Lung (tissue), 12 donors: ENCODE measurements around the gene CACNA1A. TPM values are rescaled to one million over a fixed set of nuclear protein-coding genes. Genes with fewer than 3 reads are reported as not detected.

Experiments
- ATAC-seq: fragments of 200-7000 bp; cut with Tn5 transposase; one replicate; pipeline ENCODE4 v1.9.1; 2020; ENCODE audit warnings: moderate number of reproducible peaks; ENCODE audit not compliant: insufficient read depth, low FRiP score
- DNase-seq, 3 donors: peaks; one replicate each; pipeline ENCODE4 v3.0.0-alpha.2; 2013 to 2017
- H3K27ac ChIP-seq, 2 donors: one replicate each; pipeline ENCODE4 v1.5.1; 2013; ENCODE audit warnings: mild to moderate bottlenecking in 2 of 2, moderate library complexity in 2 of 2, control low read depth in 1 of 2, inconsistent platforms in 1 of 2, low read depth in 1 of 2, low read length in 1 of 2
- H3K27me3 ChIP-seq, 3 donors: one replicate each; pipeline ENCODE4 v1.5.1; 2013; ENCODE audit warnings: low read length in 2 of 3; ENCODE audit not compliant: control insufficient read depth in 3 of 3, insufficient read depth in 3 of 3
- H3K36me3 ChIP-seq, 4 donors: one replicate each; pipeline ENCODE4 v1.5.1; 2013; ENCODE audit warnings: low read length in 4 of 4, mild to moderate bottlenecking in 1 of 4, moderate library complexity in 1 of 4; ENCODE audit not compliant: control insufficient read depth in 4 of 4, insufficient read depth in 4 of 4
- H3K4me1 ChIP-seq, 5 donors: one replicate each; pipeline ENCODE4 v1.5.1; 2013; ENCODE audit warnings: low read length in 5 of 5, mild to moderate bottlenecking in 2 of 5, moderate library complexity in 1 of 5; ENCODE audit not compliant: control insufficient read depth in 5 of 5, insufficient read depth in 5 of 5
- H3K4me3 ChIP-seq: one replicate; pipeline ENCODE4 v1.5.1; 2013; ENCODE audit warnings: mild to moderate bottlenecking, control low read depth, moderate library complexity
- H3K9ac ChIP-seq, 2 donors: one replicate each; pipeline ENCODE4 v1.5.1; 2013; ENCODE audit warnings: low read length in 2 of 2, control low read depth in 1 of 2; ENCODE audit not compliant: insufficient read depth in 1 of 2
- H3K9me3 ChIP-seq, 4 donors: one replicate each; pipeline ENCODE4 v1.5.1; 2013; ENCODE audit warnings: low read length in 3 of 4, mild to moderate bottlenecking in 1 of 4, moderate library complexity in 1 of 4; ENCODE audit not compliant: control insufficient read depth in 4 of 4, insufficient read depth in 3 of 4
- WGBS, 2 donors: extraction: QIAGEN DNeasy Blood & Tissue Kit; methylation state at CpG; one replicate each; pipeline ENCODE4 v1.1.7; 2013; 5-methylcytosine and 5-hydroxymethylcytosine counted together
- polyA plus RNA-seq, 2 donors: library from polyadenylated mRNA; stranded (reverse); fragments of 200-250 nt; gene quantifications; one replicate each; pipeline ENCODE4 v1.2.1, GENCODE V29; 2013
- total RNA-seq, 2 donors: library from RNA; depleted of rRNA in 1 of 2; stranded (reverse); fragments of >200 nt in 1 of 2; gene quantifications; one replicate each; pipeline ENCODE4 v1.2.1, GENCODE V29; 2014 to 2021
- TF ChIP-seq, protein P1 (sequence below): IDR thresholded peaks from 2 replicates; pipeline ENCODE4 v1.5.1; 2012; ENCODE audit warnings: mild to moderate bottlenecking; ENCODE audit errors: control extremely low read depth, extremely low read depth
- donor health status: control.
- donor health status: control.
- donor health status: Bipolar disorder and iron deficiency.
- donor health status: healthy.
- donor health status: DM: yes; HTN: yes; CAD: no.

Gene CACNA1A
- total and polyA plus RNA-seq, 4 donors, result 0.27 to 1.00 (median 0.75) TPM

- 65 to 76% methylated on average over 19 of the region's 19 CpGs for WGBS, 2 donors
- Histone ChIP-seq H3K36me3 (no peaks in the 10 kb centered on the region), H3K4me1 (no peaks in the 10 kb centered on the region), H3K27ac (no peak overlapping the region), H3K4me3 (no peak overlapping the region), H3K27me3 (no peaks in the 10 kb centered on the region), H3K9ac (no peak overlapping the region), H3K9me3 (peaks cover 0 to 3% (median 0%) of the 10 kb centered on the region in 4 donors)
- ATAC-seq (no peak), DNase-seq (no peak)
- TF ChIP-seq, protein P1, sequence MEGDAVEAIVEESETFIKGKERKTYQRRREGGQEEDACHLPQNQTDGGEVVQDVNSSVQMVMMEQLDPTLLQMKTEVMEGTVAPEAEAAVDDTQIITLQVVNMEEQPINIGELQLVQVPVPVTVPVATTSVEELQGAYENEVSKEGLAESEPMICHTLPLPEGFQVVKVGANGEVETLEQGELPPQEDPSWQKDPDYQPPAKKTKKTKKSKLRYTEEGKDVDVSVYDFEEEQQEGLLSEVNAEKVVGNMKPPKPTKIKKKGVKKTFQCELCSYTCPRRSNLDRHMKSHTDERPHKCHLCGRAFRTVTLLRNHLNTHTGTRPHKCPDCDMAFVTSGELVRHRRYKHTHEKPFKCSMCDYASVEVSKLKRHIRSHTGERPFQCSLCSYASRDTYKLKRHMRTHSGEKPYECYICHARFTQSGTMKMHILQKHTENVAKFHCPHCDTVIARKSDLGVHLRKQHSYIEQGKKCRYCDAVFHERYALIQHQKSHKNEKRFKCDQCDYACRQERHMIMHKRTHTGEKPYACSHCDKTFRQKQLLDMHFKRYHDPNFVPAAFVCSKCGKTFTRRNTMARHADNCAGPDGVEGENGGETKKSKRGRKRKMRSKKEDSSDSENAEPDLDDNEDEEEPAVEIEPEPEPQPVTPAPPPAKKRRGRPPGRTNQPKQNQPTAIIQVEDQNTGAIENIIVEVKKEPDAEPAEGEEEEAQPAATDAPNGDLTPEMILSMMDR, result no peak
Observed at GRCh38 chr19:13215572-13216380, 290.5 kb downstream of the CACNA1A start.

DNA sequence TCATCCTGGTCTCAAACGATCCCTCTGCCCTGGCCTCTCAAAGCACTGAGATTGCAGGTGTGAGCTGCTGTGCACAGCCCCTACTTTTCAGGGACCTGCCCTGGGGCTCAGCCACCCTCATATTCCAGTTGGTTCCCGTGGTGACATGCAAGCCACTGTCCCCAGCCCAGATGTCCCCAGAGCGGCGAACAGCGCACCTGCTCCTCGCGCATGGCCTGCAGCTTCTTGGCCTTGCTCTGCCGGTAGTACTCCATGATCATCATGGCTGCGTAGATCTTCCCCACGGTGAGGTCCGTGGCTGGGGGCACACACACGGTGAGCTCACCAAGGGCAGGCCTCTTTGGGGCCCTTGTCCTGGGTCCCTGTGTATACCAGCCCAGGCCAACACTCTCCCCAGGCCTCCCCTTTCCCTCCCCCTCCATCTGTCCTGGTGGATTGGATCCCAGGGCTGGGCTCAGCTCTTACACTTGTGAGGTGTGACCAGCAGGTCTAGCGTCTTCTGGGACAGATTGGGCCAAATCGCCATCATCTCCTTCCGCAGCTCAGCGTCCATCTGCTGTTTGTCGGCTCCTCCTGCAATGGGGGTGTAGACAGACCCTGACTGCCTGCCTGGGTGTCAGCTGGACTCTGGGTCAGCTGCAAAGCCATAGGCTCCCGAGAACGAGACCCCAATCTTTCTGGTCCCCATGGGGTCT lies 292.1 kb downstream of the CACNA1A start:
- Histone ChIP-seq H3K36me3 (no peaks in the 10 kb centered on the region), H3K27me3 (no peaks in the 10 kb centered on the region), H3K27ac (no peak overlapping the region), H3K4me3 (no peak overlapping the region), H3K9me3 (no peaks in the 10 kb centered on the region), H3K9ac (no peak overlapping the region), H3K4me1 (peaks cover 0 to 7% (median 0%) of the 10 kb centered on the region in 5 donors)
- ATAC-seq (no peak), DNase-seq (no peak)
- TF ChIP-seq, protein P1, result no peak
- 92 to 94% methylated on average over 19 of the region's 19 CpGs for WGBS, 2 donors

GRCh38 chr19:13212759-13213330 lies 293.4 kb downstream of the CACNA1A start:
- Histone ChIP-seq H3K27me3 (no peaks in the 10 kb centered on the region), H3K9me3 (no peaks in the 10 kb centered on the region), H3K27ac (no peak overlapping the region), H3K36me3 (no peaks in the 10 kb centered on the region), H3K4me1 (peaks cover 0 to 10% (median 0%) of the 10 kb centered on the region in 5 donors), H3K4me3 (no peak overlapping the region), H3K9ac (no peak overlapping the region)
- TF ChIP-seq, protein P1, result peak; percentile 46
- no peak for ATAC-seq
- 65 to 68% methylated on average over 7 of the region's 7 CpGs for WGBS, 2 donors
- DNase-seq, result peak in 2 of 3 donors; percentile 24 to 37
